HG03135 (cell line): ENCODE data around the gene IQGAP3.

Experiments used
- ATAC-seq: cut with Tn5 transposase; IDR thresholded peaks from one replicate; pipeline ENCODE4 v1.9.1; 2021; ENCODE audit warnings: mild to moderate bottlenecking, moderate library complexity; ENCODE audit not compliant: unreplicated experiment

Gene IQGAP3

DNA sequence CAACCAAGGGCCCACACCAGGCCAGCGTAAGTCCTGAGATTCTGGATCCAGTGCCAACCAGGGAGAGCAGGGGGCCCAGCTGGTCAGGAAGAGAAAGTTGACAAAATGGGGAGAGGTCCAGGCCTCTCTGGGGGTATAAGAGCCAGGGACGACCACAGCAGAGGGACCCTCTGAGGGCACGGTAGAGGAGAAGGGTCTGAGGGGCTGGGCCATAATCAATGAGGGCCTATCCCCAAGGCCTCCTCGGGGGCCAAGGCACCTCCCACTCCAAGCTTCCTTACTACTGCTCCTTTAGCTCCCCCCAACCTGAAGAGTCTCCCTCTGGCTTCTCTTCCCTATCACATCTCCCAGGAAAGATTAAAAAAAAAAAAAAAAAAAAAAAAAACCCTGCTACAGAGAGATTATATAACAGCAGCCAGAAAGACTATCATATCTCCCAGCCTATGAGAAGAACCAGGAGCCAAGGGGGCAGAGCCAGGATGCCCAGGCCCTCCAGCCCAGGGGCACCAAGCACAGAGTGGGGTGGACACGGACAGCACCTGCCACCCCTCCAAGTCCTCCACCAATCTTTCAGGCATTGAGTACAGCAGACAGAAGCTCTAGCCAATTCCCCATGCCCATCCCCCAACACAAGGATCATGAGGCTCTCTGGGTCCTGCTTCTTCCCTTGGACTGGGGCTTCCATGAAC is 74.5 kb downstream of the IQGAP3 start:
- ATAC-seq: no peak

- ATAC-seq: no peak
These were observed 75.2 kb downstream of the IQGAP3 start for GRCh38 chr1:156497078-156497742.

- no peak for ATAC-seq
These were observed 76.1 kb downstream of the IQGAP3 start for GRCh38 chr1:156496211-156496761.

GRCh38 chr1:156495401-156496140 is 76.8 kb downstream of the IQGAP3 start:
- ATAC-seq: no peak

GRCh38 chr1:156494309-156494895 is 78.0 kb downstream of the IQGAP3 start:
- no peak for ATAC-seq

DNA sequence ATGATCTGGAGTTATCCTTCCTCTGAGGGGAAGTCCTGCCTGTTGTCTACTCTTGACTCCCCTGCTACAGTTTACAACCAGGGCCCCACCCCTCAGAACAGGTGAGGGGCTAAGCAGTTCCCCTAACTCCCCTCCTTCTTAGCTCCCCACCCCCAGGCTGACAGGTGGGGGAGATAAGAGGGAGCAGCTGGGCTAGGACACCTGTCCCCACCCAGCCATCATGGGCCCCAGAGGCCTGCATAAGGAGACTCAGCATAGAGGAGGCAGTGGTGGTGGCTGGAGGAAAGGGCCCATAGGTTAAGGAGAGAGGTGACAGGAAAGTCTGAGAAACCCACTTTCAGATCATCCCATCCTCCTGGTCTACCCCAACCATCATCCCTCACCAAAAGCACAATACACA is 78.6 kb downstream of the IQGAP3 start:
- no peak for ATAC-seq

DNA sequence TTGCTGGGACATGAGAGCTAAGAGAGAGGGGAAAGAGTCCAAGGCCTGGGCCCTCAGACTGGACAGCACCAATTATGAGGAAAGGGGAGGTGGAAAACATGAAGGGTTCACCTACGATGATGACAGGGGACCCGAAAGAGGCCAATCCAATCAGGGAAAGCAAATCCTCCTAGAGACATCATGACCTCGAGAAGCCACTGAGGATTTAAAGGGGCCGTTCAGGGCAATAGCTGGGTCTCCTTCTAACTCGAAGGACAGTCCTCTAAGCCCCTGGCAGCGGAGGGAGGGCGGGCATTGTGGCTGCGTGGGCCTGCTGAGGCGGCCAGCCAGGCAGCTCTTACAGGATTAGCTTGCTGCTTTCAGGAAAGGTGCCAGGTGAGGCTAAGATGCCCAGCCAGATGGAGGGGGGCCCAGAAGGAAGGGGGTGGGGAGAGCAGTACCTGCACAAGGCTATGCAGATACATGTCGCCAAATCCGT is 79.2 kb downstream of the IQGAP3 start:
- no peak for ATAC-seq

- no peak for ATAC-seq
These were observed 79.7 kb downstream of the IQGAP3 start for GRCh38 chr1:156492591-156493080.

- ATAC-seq: no peak
These were observed 80.3 kb downstream of the IQGAP3 start for GRCh38 chr1:156492013-156492590.

DNA sequence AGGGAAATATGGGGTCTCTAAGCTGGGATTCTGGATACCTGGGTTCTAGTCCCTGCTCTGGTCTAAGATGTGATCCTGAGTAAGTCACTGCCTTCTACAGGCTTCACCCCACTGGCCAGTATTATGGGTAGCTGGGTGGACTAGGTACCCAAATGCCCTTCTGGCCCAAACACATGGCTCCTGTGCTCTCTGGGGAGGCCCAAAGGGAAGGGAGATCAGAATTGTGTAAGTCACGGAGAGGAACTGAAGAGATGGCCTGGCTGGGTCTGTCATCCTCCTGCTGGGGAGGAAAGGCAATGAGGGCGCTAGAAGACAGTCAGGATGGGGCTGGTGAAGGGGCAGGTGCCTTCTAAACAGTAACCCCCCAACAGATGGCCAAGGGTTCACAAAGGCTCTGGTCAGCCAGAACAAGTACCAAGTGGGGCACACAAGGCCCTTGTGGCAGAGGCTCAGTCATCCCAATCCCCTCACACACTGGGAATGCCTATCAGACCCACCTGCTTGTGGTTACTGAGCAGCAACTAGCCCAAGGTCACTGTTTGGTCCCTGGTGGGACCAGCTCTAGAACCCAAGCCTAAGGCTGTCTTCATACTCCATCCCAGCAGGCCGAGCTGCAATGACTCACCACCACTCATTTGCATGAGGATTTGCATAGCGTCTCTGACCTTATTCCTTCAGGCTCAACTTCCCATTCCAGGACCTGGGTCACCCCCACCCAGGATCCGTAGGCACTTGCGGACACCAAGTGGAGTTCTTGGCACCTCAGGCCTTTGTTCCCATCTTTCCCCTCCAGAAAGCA is 81.0 kb downstream of the IQGAP3 start:
- no peak for ATAC-seq

DNA sequence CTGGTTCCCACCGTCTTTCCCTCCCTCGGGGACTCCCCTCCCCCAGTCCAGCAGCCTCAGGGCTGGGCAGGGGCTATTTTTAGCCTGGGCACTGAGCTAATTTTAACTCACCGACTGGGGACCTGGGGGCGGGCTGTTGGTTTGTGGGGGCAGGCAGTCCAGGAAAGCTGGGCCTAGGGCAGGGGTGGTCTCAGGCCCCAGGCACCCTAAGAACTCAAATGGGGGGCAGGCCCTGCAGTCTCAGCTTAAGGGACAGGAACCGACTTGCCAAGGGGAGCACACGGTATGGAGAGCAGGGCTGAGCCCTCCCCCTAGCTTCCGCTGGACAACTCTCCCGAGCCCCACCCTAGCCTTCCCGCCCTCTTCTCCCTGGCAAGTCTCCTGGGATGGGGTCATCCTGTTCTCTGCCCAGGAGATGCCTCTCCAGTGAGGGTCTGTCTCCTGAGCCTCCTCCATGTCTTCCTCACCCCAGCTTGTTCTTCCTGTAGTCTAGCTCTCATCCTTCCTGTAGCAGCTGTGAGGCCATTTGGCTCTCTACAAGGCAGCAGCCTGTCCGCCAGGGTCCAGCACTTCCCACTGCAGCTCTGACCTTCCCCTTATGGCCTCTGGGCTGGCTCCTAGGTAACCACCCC is 81.8 kb downstream of the IQGAP3 start:
- ATAC-seq: no peak

DNA sequence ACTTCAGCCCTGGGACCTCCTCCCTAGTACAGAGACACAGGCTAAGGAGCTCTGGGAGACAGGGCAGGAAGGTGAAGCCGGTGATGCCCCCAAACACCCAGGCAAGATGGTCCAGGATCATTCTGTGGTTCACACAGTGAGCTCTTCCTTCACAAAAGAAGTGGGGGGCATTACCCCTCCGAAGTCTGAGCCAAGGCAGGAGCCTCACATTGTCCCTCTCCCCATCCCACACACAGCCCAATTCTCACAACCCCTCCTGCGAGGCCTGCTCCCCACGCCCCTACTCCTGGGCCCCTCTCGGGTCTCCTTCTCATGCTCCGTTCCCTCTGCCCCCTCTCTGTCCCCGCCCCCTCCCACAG is 82.5 kb downstream of the IQGAP3 start:
- ATAC-seq: no peak

GRCh38 chr1:156489166-156489934 is 83.0 kb downstream of the IQGAP3 start:
- ATAC-seq: peak; percentile 14

DNA sequence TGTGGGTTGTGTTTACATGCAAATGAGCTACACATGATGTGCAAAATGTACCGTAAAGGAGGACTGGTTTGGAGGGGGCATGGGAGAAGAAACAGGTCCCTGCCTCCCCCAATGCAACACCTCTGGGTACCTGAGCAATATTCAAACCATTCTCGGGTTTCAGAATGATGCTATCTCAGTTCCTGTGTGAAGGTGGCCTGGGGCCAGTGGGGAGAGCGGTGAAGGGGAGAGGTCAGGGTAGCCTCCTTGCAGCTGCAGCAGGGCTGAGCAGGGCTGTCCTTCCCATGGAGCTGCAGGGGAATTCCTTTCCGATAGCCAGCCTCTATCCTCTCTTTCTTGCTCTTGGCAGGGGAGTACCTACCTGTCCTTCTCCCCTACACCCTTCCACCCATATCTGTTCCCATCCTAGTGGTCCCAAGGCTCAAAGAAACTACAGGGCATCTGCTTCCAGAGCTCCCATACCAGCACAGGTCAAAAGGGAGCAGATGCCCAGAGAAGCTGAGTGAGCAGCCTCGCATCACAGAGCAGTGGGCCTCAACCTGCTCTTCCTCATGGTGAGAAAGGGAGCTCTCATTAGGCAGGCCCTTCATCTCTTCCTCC is 83.7 kb downstream of the IQGAP3 start:
- ATAC-seq: peak; percentile 46

- ATAC-seq: peak; percentile 36
These were observed 84.5 kb downstream of the IQGAP3 start for GRCh38 chr1:156487862-156488261.

GRCh38 chr1:156486421-156487344 is 85.7 kb downstream of the IQGAP3 start:
- no peak for ATAC-seq

GRCh38 chr1:156485984-156486383 is 86.4 kb downstream of the IQGAP3 start:
- no peak for ATAC-seq
